GM19468 (cell line): ENCODE data around the gene DIS3.
"Not testable (repeated sequence)": the region's sequence is repeated elsewhere in the genome, so short reads cannot be mapped to it uniquely, and the experiment has no call there.

Experiments used
- ATAC-seq: cut with Tn5 transposase; IDR thresholded peaks from one replicate; pipeline ENCODE4 v1.9.1; 2021; ENCODE audit warnings: mild to moderate bottlenecking, moderate library complexity, moderate number of reproducible peaks; ENCODE audit not compliant: unreplicated experiment; ENCODE audit errors: extremely low read depth

Gene DIS3

GRCh38 chr13:72751220-72751619, 30.5 kb downstream of the DIS3 start:
- ATAC-seq = no peak

- ATAC-seq = no peak
Observed at GRCh38 chr13:72745260-72745659, 36.4 kb downstream of the DIS3 start.

GRCh38 chr13:72740015-72740414, 41.7 kb downstream of the DIS3 start:
- ATAC-seq = no peak

- no peak for ATAC-seq
Observed at GRCh38 chr13:72737033-72737432, 44.7 kb downstream of the DIS3 start.

- no peak for ATAC-seq
Observed at GRCh38 chr13:72728290-72728605, 53.5 kb downstream of the DIS3 start.

- peak; percentile 99 for ATAC-seq
Observed at GRCh38 chr13:72727417-72728289, 54.0 kb downstream of the DIS3 start, which contains the start of the genes BORA and MZT1. Gene BORA, plus strand, starts transcription at chr13:72727923. Its CDS starts 1,018 bp downstream, at chr13:72728941. Gene MZT1, minus strand, starts transcription at chr13:72727629. Its CDS starts 27 bp downstream, at chr13:72727602.

GRCh38 chr13:72726726-72727416, 54.8 kb downstream of the DIS3 start:
- peak; percentile 2 for ATAC-seq

GRCh38 chr13:72726185-72726584, 55.5 kb downstream of the DIS3 start:
- not testable (repeated sequence) for ATAC-seq

- ATAC-seq = no peak
Observed at GRCh38 chr13:72716776-72717175, 64.9 kb downstream of the DIS3 start.
